Body of pancreas (tissue), 4 donors: ENCODE measurements around the gene METTL8.

Experiments used
- CTCF ChIP-seq, 7 experiments: fragments of 450-650 bp in 4 of 7; fragments of 200-600 bp in 3 of 7; sonication (generic) in 3 of 7; IDR thresholded peaks; one replicate each; pipeline ENCODE4 v1.5.1; 2016 to 2019; ENCODE audit warnings: antibody characterized with exemption in 7 of 7
- POLR2A ChIP-seq, 3 donors: fragments of 450-650 bp; IDR thresholded peaks; one replicate each; pipeline ENCODE4 v1.6.1; 2016; ENCODE audit warnings: antibody characterized with exemption in 3 of 3, mild to moderate bottlenecking in 2 of 3

DNA sequence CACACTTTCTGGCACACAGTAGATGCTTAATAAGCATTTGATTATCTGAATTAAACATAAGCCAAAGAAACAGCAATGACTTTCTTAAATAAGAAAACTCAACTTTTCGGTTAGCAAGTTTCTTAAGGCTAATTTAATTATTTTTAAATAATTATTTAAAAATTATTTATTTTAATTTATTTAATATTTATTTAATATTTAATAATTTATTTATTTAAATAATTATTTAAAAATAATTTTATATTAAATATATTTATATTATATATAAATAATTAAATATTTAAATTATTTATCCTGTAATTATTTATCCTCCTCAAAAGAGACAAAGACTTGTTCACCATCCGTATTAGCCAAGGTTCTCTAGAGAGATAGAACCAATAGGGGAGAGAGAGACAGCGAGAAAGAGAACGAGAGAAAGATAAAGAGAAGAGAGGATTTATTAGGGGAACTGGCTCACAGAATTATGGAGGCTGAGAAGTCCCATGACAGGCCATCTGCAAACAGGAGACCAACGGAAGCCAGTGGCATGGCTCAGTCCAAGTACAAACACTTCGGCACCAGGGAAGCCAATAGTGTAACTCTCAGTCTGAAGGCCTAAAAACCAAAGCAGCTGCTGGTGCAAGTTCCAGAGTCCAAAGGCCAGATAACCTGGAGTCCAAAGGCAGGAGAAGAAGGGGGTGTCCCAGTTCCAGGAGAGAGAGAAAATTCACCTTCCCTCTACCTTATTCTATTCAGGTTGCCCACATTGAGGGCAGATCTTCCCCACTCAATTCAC is 125.3 kb downstream of the METTL8 start:
- TF ChIP-seq CTCF (IDR thresholded peaks at IDR 0.05) (no peak), POLR2A (IDR thresholded peaks at IDR 0.05) (no peak)
